Hepatocyte (in vitro differentiated cells): Measurements from ENCODE around the gene ACOXL.

Source experiments
- CTCF ChIP-seq: fragments of 200-600 bp; sonication (generic); IDR thresholded peaks from 2 replicates; pipeline ENCODE4 v1.5.1; 2016; ENCODE audit warnings: antibody characterized with exemption, mild to moderate bottlenecking; ENCODE audit not compliant: poor library complexity
- EZH2 ChIP-seq: fragments of 200-600 bp; sonication (generic); IDR thresholded peaks from 2 replicates; pipeline ENCODE4 v1.6.1; 2016; ENCODE audit warnings: antibody characterized with exemption, mild to moderate bottlenecking, borderline replicate concordance

GRCh38 chr2:110712737-110713136 lies 19.6 kb upstream of the ACOXL start:
- no peak for TF ChIP-seq CTCF
- no peak for TF ChIP-seq EZH2
